HFF-Myc (cell line): ENCODE results near the gene TMEM130.
A peak's percentile ranks its signal among the peaks of the same experiment; 100 is the strongest.
"Not testable (repeated sequence)": the region's sequence is repeated elsewhere in the genome, so short reads cannot be mapped to it uniquely, and the experiment has no call there.

Experiments used
- DNase-seq: peaks from one replicate; pipeline ENCODE4 v3.0.0-alpha.2; 2011; ENCODE audit warnings: low read depth; ENCODE audit errors: extremely low read depth
- H3K4me3 ChIP-seq: replicated peaks from 2 replicates; pipeline ENCODE4 v1.5.1; 2011; ENCODE audit warnings: low read depth, mild to moderate bottlenecking, control low read depth, low read length
- CTCF ChIP-seq: IDR thresholded peaks from 2 replicates; pipeline ENCODE4 v1.5.1; 2012; ENCODE audit warnings: mild to moderate bottlenecking, low read depth, low read length, control low read depth; ENCODE audit errors: missing control alignments

TMEM130 gene

GRCh38 chr7:98879198-98879978 lies 9.6 kb upstream of the TMEM130 start:
- TF ChIP-seq CTCF = peak; percentile 45
- DNase-seq = no peak
- H3K4me3 ChIP-seq = peak overlapping the region; percentile 95

DNA sequence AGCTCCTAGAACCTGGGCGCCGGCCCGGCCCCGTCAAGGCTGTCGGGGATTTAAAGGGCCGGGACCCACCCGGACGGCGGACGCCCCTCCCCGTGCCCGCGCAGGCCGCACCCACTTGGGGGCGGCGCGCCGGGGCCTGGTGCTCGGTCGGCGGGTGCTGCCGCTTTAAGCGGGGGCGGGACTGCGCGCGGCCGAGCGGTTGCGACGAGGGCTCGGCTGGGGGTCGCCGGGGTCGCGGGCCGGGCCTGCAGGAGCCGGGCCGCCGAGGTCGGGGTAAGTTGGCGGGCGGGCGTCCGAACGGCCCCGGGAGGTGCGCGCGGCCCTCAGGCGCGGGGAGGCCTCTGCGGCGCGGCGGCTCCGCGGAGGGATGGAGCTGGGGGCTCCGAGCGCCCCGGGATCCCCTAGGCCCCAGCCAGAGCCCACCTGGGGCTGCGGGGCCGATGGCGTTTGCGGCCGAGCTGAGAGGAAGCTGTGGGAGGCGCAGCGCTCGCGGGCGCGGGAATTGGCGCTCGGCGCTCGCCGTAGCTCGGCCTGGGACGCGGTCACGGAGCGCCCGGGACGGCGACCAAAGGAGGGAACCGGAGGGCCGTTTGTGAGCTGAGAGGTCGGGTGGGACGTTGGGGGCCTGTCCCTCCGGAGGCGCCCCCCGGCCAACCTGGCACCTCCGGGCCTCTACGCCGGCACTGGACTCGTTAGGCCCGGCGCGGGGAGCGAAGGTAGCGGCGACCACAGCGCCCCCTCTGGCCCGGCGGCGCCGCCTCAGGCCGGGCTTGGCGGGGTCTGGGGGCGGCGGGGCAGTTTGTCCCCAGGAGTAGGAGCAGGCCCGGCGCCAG lies 8.8 kb upstream of the TMEM130 start, which contains the start of gene TRRAP:
TSS of gene TRRAP (plus strand) at position 168 of the 833 bp plus-strand sequence. CDS start 2,619 bp downstream, outside the sequence.
- peak within 1 kb of the TSS; percentile 95 for H3K4me3 ChIP-seq
- peak; percentile 64 for TF ChIP-seq CTCF
- DNase-seq = no peak

GRCh38 chr7:98877692-98878364 lies 8.0 kb upstream of the TMEM130 start:
- TF ChIP-seq CTCF = no peak
- peak overlapping the region; percentile 95 for H3K4me3 ChIP-seq
- no peak for DNase-seq

- DNase-seq = no peak
- no peak overlapping the region for H3K4me3 ChIP-seq
- no peak for TF ChIP-seq CTCF
Observed at GRCh38 chr7:98877146-98877545, 7.3 kb upstream of the TMEM130 start.

DNA sequence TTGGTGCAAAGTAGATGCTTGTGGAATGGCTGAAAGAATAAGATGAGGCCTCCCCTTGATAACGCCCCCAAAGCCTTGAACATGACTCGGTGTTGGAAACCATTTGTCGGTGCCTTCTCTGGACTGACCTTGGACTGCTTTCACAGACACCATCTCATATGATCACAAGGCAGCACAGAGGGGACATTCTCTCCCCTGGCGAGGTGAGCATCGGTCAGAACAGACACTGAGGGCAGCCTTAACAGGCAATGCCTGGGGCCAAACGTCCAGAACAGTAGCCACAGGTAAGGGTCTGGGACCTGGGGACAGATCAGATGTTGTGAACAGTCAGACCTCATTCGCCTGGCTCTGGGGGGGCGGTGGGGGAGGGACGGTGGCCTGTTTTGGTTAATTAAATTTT lies 5.7 kb upstream of the TMEM130 start:
- H3K4me3 ChIP-seq = no peak overlapping the region
- DNase-seq = no peak
- no peak for TF ChIP-seq CTCF

- H3K4me3 ChIP-seq = no peak overlapping the region
- no peak for TF ChIP-seq CTCF
- no peak for DNase-seq
Observed at GRCh38 chr7:98874942-98875341, 5.1 kb upstream of the TMEM130 start.

GRCh38 chr7:98873610-98874009 lies 3.8 kb upstream of the TMEM130 start:
- not testable (repeated sequence) for DNase-seq, H3K4me3 ChIP-seq
